OCI-LY1 (cell line): Measurements from ENCODE around the gene POFUT1.

Experiments
- CTCF ChIP-seq: fragments of 200-600 bp; sonication (generic), shearing (Covaris generic); IDR thresholded peaks from 2 replicates; pipeline ENCODE4 v1.5.1; 2017; ENCODE audit warnings: mild to moderate bottlenecking, antibody characterized with exemption, low read length, moderate library complexity, mixed read lengths
- EZH2 ChIP-seq: fragments of 200-600 bp; sonication (generic), shearing (Covaris generic); IDR thresholded peaks from 2 replicates; pipeline ENCODE4 v1.8.0; 2017; ENCODE audit warnings: borderline replicate concordance, mixed run types, mild to moderate bottlenecking, antibody characterized with exemption, low read length, moderate library complexity, mixed read lengths

GRCh38 chr20:32193996-32194395 is 13.7 kb upstream of the POFUT1 start:
- TF ChIP-seq CTCF (no peak), EZH2 (no peak)
